HG02571 (cell line): ENCODE results near the gene CCDC178.

Experiments used
- ATAC-seq: cut with Tn5 transposase; IDR thresholded peaks from one replicate; pipeline ENCODE4 v1.9.1; 2021; ENCODE audit warnings: mild to moderate bottlenecking, moderate library complexity; ENCODE audit not compliant: unreplicated experiment

The CCDC178 gene

GRCh38 chr18:32891130-32891529 lies 549.4 kb downstream of the CCDC178 start:
- no peak for ATAC-seq

- no peak for ATAC-seq
Observed at GRCh38 chr18:32889615-32890593, 550.6 kb downstream of the CCDC178 start.

- ATAC-seq = no peak
Observed at GRCh38 chr18:32888306-32888705, 552.2 kb downstream of the CCDC178 start.
